ENCODE measurements around the gene MCC.

Gene MCC

GRCh38 chr5:112975721-112976431, 512.4 kb downstream of the MCC start:
- no peak for DNase-seq (ENCODE audit: low spot score)

GRCh38 chr5:112974901-112975300, 513.4 kb downstream of the MCC start:
- no peak for DNase-seq (ENCODE audit: low spot score)

GRCh38 chr5:112973904-112974303, 514.3 kb downstream of the MCC start:
- no peak for DNase-seq (ENCODE audit: low spot score)

DNA sequence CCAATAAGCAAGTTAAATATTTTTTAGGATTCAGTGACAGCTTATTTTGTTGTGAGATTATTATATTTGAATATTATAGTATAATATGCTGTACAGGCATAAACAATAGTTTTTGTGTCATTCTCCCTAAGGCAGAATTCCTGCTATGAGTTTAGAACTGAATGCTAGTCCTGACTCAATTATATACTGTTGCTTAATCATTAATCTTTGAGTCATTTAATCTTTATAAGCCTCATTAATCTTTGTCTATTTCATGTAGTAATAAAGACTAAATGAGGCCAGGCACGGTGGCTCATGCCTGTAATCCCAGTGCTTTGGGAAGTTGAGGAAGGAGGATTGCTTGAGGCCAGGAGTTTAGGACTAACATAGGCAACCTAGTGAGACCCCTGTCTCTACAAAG, 515.2 kb downstream of the MCC start:
- no peak for DNase-seq (ENCODE audit: low spot score)
